Measurements from ENCODE around the gene KCNMA1.

The KCNMA1 gene

GRCh38 chr10:77164616-77165311 lies 472.8 kb downstream of the KCNMA1 start:
- DNase-seq, result no peak

- DNase-seq, result no peak
Observed at GRCh38 chr10:77163670-77164348, 473.8 kb downstream of the KCNMA1 start.

GRCh38 chr10:77162697-77163096 lies 474.9 kb downstream of the KCNMA1 start:
- no peak for DNase-seq

- no peak for DNase-seq
Observed at GRCh38 chr10:77160679-77161078, 476.9 kb downstream of the KCNMA1 start.

GRCh38 chr10:77159538-77160110 lies 478.0 kb downstream of the KCNMA1 start:
- no peak for DNase-seq

GRCh38 chr10:77158666-77159065 lies 478.9 kb downstream of the KCNMA1 start:
- no peak for DNase-seq

GRCh38 chr10:77157248-77158019 lies 480.2 kb downstream of the KCNMA1 start:
- DNase-seq, result no peak

- no peak for DNase-seq
Observed at GRCh38 chr10:77156406-77156879, 481.2 kb downstream of the KCNMA1 start.

GRCh38 chr10:77152256-77152655 lies 485.4 kb downstream of the KCNMA1 start:
- DNase-seq, result no peak

GRCh38 chr10:77151408-77151807 lies 486.2 kb downstream of the KCNMA1 start:
- no peak for DNase-seq

- DNase-seq, result no peak
Observed at GRCh38 chr10:77149706-77150105, 487.9 kb downstream of the KCNMA1 start.

- no peak for DNase-seq
Observed at GRCh38 chr10:77149001-77149400, 488.6 kb downstream of the KCNMA1 start.

GRCh38 chr10:77147871-77148270 lies 489.7 kb downstream of the KCNMA1 start:
- DNase-seq, result no peak

GRCh38 chr10:77146712-77147336 lies 490.8 kb downstream of the KCNMA1 start:
- DNase-seq, result no peak

GRCh38 chr10:77144656-77145055 lies 493.0 kb downstream of the KCNMA1 start:
- DNase-seq, result no peak

- DNase-seq, result no peak
Observed at GRCh38 chr10:77139252-77140160, 498.1 kb downstream of the KCNMA1 start.

- DNase-seq, result no peak
Observed at GRCh38 chr10:77138541-77138940, 499.1 kb downstream of the KCNMA1 start.

GRCh38 chr10:77135555-77135954 lies 502.1 kb downstream of the KCNMA1 start:
- DNase-seq, result no peak

- no peak for DNase-seq
Observed at GRCh38 chr10:77131214-77131613, 506.4 kb downstream of the KCNMA1 start.

GRCh38 chr10:77127243-77127642 lies 510.4 kb downstream of the KCNMA1 start:
- DNase-seq, result no peak

GRCh38 chr10:77125231-77125630 lies 512.4 kb downstream of the KCNMA1 start:
- no peak for DNase-seq

- DNase-seq, result no peak
Observed at GRCh38 chr10:77123330-77123729, 514.3 kb downstream of the KCNMA1 start.

Data from GDM1 (cell line).